ENCODE data around the gene CCDC175. TPM values are rescaled to one million over a fixed set of nuclear protein-coding genes. Genes with fewer than 3 reads are reported as not detected.

Gene CCDC175
- total RNA-seq, 1 donor from 2014 or later = not detected

- no peak for TF ChIP-seq CTCF (IDR thresholded peaks at IDR 0.05; ENCODE audit: insufficient read depth, low read length, poor library complexity, severe bottlenecking)
- H3K36me3 ChIP-seq (ENCODE audit: control insufficient read depth, insufficient read depth, low read length) = no peaks in the 10 kb centered on the region
- peak overlapping the region; percentile 41 for H3K4me3 ChIP-seq (ENCODE audit: low read depth, low read length)
- no peaks in the 10 kb centered on the region for H3K27me3 ChIP-seq (ENCODE audit: control insufficient read depth, insufficient read depth, low read length)
- DNase-seq (ENCODE audit: low read depth) = no peak
These were observed 111.9 kb downstream of the CCDC175 start for GRCh38 chr14:59464486-59465315.

- TF ChIP-seq CTCF (IDR thresholded peaks at IDR 0.05; ENCODE audit: insufficient read depth, low read length, poor library complexity, severe bottlenecking) = no peak
- Histone ChIP-seq H3K36me3 (ENCODE audit: control insufficient read depth, insufficient read depth, low read length) (no peaks in the 10 kb centered on the region), H3K27me3 (ENCODE audit: control insufficient read depth, insufficient read depth, low read length) (no peaks in the 10 kb centered on the region), H3K4me3 (ENCODE audit: low read depth, low read length) (peak overlapping the region; percentile 41)
- no peak for DNase-seq (ENCODE audit: low read depth)
These were observed 112.7 kb downstream of the CCDC175 start for GRCh38 chr14:59463787-59464485.

- no peak for TF ChIP-seq CTCF (IDR thresholded peaks at IDR 0.05; ENCODE audit: insufficient read depth, low read length, poor library complexity, severe bottlenecking)
These were observed 114.7 kb downstream of the CCDC175 start for GRCh38 chr14:59461891-59462290.

GRCh38 chr14:59460378-59460777, 116.2 kb downstream of the CCDC175 start:
- no peaks in the 10 kb centered on the region for H3K27me3 ChIP-seq (ENCODE audit: control insufficient read depth, insufficient read depth, low read length)
- H3K36me3 ChIP-seq (ENCODE audit: control insufficient read depth, insufficient read depth, low read length) = no peaks in the 10 kb centered on the region
- TF ChIP-seq CTCF (IDR thresholded peaks at IDR 0.05; ENCODE audit: insufficient read depth, low read length, poor library complexity, severe bottlenecking) = no peak
- DNase-seq (ENCODE audit: low read depth) = no peak
- H3K4me3 ChIP-seq (ENCODE audit: low read depth, low read length) = no peak overlapping the region

More at GRCh38 chr14:59461891-59462290, 114.7 kb downstream of the CCDC175 start:
- DNase-seq (ENCODE audit: low read depth) = no peak
- Histone ChIP-seq H3K36me3 (ENCODE audit: control insufficient read depth, insufficient read depth, low read length) (no peaks in the 10 kb centered on the region), H3K4me3 (ENCODE audit: low read depth, low read length) (no peak overlapping the region), H3K27me3 (ENCODE audit: control insufficient read depth, insufficient read depth, low read length) (no peaks in the 10 kb centered on the region)

GRCh38 chr14:59458486-59458885, 118.1 kb downstream of the CCDC175 start:
- no peaks in the 10 kb centered on the region for H3K27me3 ChIP-seq (ENCODE audit: control insufficient read depth, insufficient read depth, low read length)
- DNase-seq (ENCODE audit: low read depth) = no peak
- no peaks in the 10 kb centered on the region for H3K36me3 ChIP-seq (ENCODE audit: control insufficient read depth, insufficient read depth, low read length)
- no peak for TF ChIP-seq CTCF (IDR thresholded peaks at IDR 0.05; ENCODE audit: insufficient read depth, low read length, poor library complexity, severe bottlenecking)
- no peak overlapping the region for H3K4me3 ChIP-seq (ENCODE audit: low read depth, low read length)

Measured in kidney epithelial cell (primary cell).